C4-2B (cell line): ENCODE results near the gene RASL10B.

Source experiments
- H3K27ac ChIP-seq: fragments of 450-650 bp; 2 replicates; pipeline ENCODE4 v1.5.1; 2017
- ZFX ChIP-seq: fragments of 450-650 bp; IDR thresholded peaks from 2 replicates; pipeline ENCODE4 v1.6.1; 2017
- TF ChIP-seq, protein P1 (sequence below): fragments of 450-650 bp; conservative IDR thresholded peaks from 2 replicates; pipeline ENCODE4 v1.5.1; 2017; ENCODE audit warnings: mild to moderate bottlenecking

The RASL10B gene

DNA sequence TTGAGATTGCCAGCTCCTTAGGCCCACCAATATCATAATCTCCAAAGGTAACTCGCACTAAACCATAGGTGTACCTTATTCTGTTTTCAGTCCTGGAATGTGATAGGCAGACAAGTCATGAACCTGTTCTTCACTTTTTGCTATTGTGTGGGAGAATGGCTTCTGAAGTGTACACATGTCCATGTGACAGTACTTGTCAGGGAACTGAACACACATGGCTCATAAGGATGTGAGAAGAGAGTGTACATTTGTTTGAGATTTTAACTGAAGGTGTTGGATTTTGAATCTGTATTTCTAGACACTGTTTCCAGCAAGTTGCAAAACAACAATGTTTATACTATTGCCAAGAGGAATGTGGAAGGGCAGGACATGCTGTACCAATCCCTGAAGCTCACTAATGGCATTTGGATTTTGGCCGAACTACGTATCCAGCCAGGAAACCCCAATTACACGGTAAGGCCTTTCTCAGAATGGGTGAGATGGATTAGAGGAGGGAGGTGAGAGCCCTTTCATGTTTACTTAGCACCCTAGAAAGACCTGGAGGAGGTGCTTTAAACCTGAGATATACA lies 14.5 kb upstream of the RASL10B start:
- TF ChIP-seq ZFX: no peak
- TF ChIP-seq, protein P1, sequence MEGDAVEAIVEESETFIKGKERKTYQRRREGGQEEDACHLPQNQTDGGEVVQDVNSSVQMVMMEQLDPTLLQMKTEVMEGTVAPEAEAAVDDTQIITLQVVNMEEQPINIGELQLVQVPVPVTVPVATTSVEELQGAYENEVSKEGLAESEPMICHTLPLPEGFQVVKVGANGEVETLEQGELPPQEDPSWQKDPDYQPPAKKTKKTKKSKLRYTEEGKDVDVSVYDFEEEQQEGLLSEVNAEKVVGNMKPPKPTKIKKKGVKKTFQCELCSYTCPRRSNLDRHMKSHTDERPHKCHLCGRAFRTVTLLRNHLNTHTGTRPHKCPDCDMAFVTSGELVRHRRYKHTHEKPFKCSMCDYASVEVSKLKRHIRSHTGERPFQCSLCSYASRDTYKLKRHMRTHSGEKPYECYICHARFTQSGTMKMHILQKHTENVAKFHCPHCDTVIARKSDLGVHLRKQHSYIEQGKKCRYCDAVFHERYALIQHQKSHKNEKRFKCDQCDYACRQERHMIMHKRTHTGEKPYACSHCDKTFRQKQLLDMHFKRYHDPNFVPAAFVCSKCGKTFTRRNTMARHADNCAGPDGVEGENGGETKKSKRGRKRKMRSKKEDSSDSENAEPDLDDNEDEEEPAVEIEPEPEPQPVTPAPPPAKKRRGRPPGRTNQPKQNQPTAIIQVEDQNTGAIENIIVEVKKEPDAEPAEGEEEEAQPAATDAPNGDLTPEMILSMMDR: no peak

GRCh38 chr17:35717475-35717874 lies 14.0 kb upstream of the RASL10B start:
- no peak overlapping the region; the same call in 1 of the 2 replicates for H3K27ac ChIP-seq
- TF ChIP-seq, protein P1: no peak

More for the DNA sequence above, 14.5 kb upstream of the RASL10B start:
- H3K27ac ChIP-seq: no peak overlapping the region; the same call in 1 of the 2 replicates

- TF ChIP-seq ZFX: no peak
- TF ChIP-seq, protein P1: no peak
- H3K27ac ChIP-seq: no peak overlapping the region
Observed at GRCh38 chr17:35723735-35724134, 7.7 kb upstream of the RASL10B start.

DNA sequence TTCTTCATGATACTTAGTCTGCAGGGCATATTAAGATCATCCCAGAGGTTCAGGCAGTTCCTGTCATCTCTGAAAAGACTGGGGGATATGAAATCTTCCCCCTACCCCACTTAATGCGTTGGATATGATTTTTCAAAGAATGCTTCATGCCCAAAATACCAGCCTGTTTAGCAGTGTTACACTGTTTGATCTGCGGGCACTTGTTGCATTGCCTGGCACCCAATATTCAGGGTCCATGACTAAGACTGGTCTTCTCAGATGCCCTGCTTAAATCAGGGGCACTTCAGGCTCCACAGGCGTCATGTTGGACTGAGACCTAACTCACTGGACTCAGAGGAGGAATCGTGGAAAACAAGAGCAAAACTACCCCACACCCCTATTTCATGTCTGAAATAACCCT lies 6.4 kb upstream of the RASL10B start:
- TF ChIP-seq ZFX: no peak
- no peak overlapping the region for H3K27ac ChIP-seq

DNA sequence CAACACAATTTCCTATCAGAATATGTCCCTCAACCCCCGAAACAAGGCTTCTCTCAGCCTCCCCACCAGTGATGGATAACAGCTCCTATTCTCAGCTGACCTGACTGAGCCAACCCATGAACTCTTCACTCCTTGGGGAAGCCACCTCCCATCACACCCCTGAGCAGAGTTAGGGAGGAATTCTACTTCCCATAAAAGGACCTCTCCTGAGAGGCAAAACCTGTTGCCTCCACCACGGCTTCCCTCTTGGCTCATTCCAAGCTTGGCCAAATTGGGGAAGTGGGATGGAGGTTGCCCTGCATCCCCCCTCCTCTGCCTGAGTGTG lies 5.7 kb upstream of the RASL10B start:
- no peak overlapping the region for H3K27ac ChIP-seq
- no peak for TF ChIP-seq ZFX
- TF ChIP-seq, protein P1: no peak

DNA sequence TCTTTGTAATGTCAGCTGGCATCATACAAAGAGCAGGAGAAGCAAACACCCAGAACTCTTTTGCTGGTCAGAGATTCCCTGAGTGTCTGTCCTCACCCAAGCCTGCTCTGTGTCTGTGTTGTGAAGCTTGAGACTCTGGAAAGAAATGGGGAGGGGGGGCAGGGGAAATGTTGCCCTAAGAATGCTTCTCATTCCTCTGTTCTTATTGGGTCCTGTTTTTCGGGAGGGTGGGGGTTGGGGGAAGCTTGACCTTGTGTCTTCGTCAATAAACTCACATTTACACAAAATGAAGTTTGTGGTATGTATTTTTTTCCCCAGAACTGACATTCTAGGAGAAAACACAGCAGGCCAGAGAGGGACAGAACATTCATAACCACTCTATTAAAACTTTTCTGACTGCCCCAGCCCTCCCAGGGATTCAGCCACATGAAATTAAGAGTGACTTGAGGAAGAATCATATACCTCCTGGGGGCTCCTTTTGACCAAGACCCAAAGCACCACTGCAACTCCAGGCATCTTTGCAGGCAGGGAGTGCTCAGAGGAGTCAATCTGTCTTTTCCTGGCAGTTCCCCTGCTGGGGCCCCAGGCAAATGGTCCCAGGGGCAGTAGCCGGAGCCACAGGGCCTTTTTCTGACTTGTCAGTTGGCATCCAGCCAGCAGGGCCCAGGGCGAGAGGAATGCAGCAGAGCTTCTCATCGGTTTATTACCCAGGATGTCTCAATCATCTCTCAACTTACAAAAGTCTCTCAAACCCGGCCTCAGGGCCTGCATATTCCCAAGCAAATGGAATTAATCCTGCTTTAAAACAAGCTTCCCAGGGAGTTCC lies 5.1 kb upstream of the RASL10B start:
- H3K27ac ChIP-seq: no peak overlapping the region

DNA sequence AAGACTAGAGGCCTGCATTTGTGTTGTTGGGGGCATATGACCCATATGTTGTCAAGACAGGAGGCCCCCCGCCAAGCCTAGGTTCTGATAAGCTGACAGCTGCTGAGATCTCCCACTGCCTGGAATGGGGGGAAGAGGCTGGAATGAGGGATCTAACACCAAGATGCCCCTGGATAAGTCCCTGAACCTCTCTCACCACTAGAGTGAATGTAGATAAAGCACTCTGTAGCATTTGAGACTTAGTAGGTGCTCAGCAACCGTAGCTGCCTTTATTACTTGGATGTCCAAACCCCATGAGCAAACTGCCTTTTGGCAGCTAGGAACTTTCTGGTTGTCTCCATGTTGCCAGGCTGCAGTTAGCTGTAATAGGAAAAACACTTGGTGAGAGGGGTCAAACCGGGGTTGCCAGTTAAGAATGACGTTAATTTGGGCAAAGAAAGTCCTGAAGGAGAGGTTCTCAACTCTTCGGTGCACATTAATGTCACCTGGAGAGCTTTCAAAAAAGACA lies 4.4 kb upstream of the RASL10B start:
- no peak overlapping the region for H3K27ac ChIP-seq
- TF ChIP-seq ZFX: no peak
- TF ChIP-seq, protein P1: no peak

More for the DNA sequence above, 5.1 kb upstream of the RASL10B start:
- TF ChIP-seq, protein P1: no peak
- no peak for TF ChIP-seq ZFX

DNA sequence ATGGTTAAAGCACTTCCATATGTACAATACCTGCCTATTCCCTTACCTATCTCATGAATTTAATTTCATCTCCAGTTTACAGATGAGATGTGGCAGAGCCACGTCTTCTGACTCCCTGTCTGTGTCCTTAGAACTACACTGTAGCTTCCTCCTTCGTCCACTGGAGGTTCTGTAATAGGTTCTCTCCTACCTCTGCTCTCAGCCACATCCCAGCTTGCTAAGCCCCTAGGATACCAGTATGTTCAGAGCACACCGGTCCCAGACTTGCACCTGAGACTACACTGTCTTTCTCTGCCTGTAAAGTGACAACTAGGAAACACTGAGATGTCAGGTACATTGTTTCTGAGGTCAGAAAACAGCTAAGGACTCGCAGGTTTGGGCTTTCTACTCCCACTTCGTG lies 3.8 kb upstream of the RASL10B start:
- H3K27ac ChIP-seq: no peak overlapping the region
- no peak for TF ChIP-seq ZFX
- TF ChIP-seq, protein P1: no peak
